Fibroblast of pulmonary artery (primary cell): Measurements from ENCODE around the gene IZUMO4.
"Not testable (repeated sequence)": the region's sequence is repeated elsewhere in the genome, so short reads cannot be mapped to it uniquely, and the experiment has no call there.

ENCODE experiments used
- DNase-seq: peaks from one replicate; pipeline ENCODE4 v3.0.0-alpha.2; 2010; ENCODE audit warnings: low read depth
- H3K4me3 ChIP-seq: replicated peaks from 2 replicates; pipeline ENCODE4 v1.5.1; 2011; ENCODE audit warnings: low read depth, mild to moderate bottlenecking, control low read depth, low read length, moderate library complexity
- CTCF ChIP-seq: IDR thresholded peaks from 2 replicates; pipeline ENCODE4 v1.5.1; 2011; ENCODE audit warnings: mild to moderate bottlenecking, control low read depth, low read length, inconsistent platforms; ENCODE audit errors: missing control alignments

Gene IZUMO4

GRCh38 chr19:2084993-2085720 lies 11.6 kb upstream of the IZUMO4 start:
- TF ChIP-seq CTCF, result no peak
- DNase-seq, result peak; percentile 38
- H3K4me3 ChIP-seq, result no peak overlapping the region

GRCh38 chr19:2086695-2087620 lies 9.8 kb upstream of the IZUMO4 start:
- not testable (repeated sequence) for H3K4me3 ChIP-seq
- DNase-seq, result peak; percentile 69

GRCh38 chr19:2087621-2088100 lies 9.1 kb upstream of the IZUMO4 start:
- no peak overlapping the region for H3K4me3 ChIP-seq
- TF ChIP-seq CTCF, result no peak
- no peak for DNase-seq

GRCh38 chr19:2089001-2089711 lies 7.6 kb upstream of the IZUMO4 start:
- DNase-seq, result peak; percentile 24
- H3K4me3 ChIP-seq, result no peak overlapping the region
- TF ChIP-seq CTCF, result no peak

GRCh38 chr19:2089727-2090053 lies 7.0 kb upstream of the IZUMO4 start:
- no peak for DNase-seq
- no peak overlapping the region for H3K4me3 ChIP-seq
- TF ChIP-seq CTCF, result no peak

GRCh38 chr19:2091926-2092525 lies 4.7 kb upstream of the IZUMO4 start:
- H3K4me3 ChIP-seq, result not testable (repeated sequence)

GRCh38 chr19:2096034-2096479 lies 658 bp upstream of the IZUMO4 start, which contains the start of gene MOB3A:
TSS of gene MOB3A (minus strand) at chr19:2096326. CDS start at chr19:2078560, 17,766 bp downstream.
- H3K4me3 ChIP-seq, result peak within 1 kb of the TSS; percentile 72
- DNase-seq, result peak; percentile 94
- peak; percentile 32 for TF ChIP-seq CTCF

More at GRCh38 chr19:2091926-2092525, 4.7 kb upstream of the IZUMO4 start:
- DNase-seq, result not testable (repeated sequence)
